Tibial artery (tissue), 4 donors: ENCODE results near the gene ANKRD11.
"Not testable (repeated sequence)": the region's sequence is repeated elsewhere in the genome, so short reads cannot be mapped to it uniquely, and the experiment has no call there.

ENCODE experiments used
- DNase-seq, 2 donors: peaks; one replicate each; pipeline ENCODE4 v3.0.0-alpha.2; 2019
- H3K27ac ChIP-seq, 2 donors: fragments of 200-600 bp; sonication (generic) in 1 of 2; 1 replicate in 1 of 2; 2 replicates in 1 of 2; pipeline ENCODE4 v1.5.1; 2018 to 2019; ENCODE audit warnings: mild to moderate bottlenecking in 1 of 2
- H3K27me3 ChIP-seq, 2 donors: fragments of 200-600 bp; sonication (generic) in 1 of 2; one replicate each; pipeline versions ENCODE4 v1.5.1 to v1.6.0; 2016 to 2019
- H3K36me3 ChIP-seq, 3 donors: fragments of 200-600 bp; sonication (generic) in 2 of 3; one replicate each; pipeline ENCODE4 v1.5.1; 2016 to 2019; ENCODE audit warnings: mild to moderate bottlenecking in 2 of 3
- H3K4me1 ChIP-seq, 4 donors: fragments of 200-600 bp; sonication (generic) in 2 of 4; 1 replicate in 3 of 4; 2 replicates in 1 of 4; pipeline ENCODE4 v1.5.1; 2016 to 2019
- H3K4me3 ChIP-seq, 2 donors: fragments of 200-600 bp; sonication (generic) in 1 of 2; 1 replicate in 1 of 2; 2 replicates in 1 of 2; pipeline ENCODE4 v1.5.1; 2018 to 2019; ENCODE audit warnings: mild to moderate bottlenecking in 2 of 2
- H3K9me3 ChIP-seq, 3 donors: fragments of 200-600 bp; sonication (generic) in 1 of 3; one replicate each; pipeline ENCODE4 v1.5.1; 2016 to 2019
- CTCF ChIP-seq, 2 experiments: fragments of 200-600 bp in 1 of 2; fragments of 450-650 bp in 1 of 2; IDR thresholded peaks; one replicate each; pipeline ENCODE4 v1.5.1; 2017 to 2019; ENCODE audit warnings: antibody characterized with exemption in 2 of 2, mild to moderate bottlenecking in 1 of 2, moderate library complexity in 1 of 2
- intact Hi-C: fragments of 100-400 bp; cut with DNase I; formaldehyde crosslinking; loops from one replicate; pipeline ENCODE4 v1.15.0; 2023; ENCODE audit warnings: low total_unique reads

Gene ANKRD11

DNA sequence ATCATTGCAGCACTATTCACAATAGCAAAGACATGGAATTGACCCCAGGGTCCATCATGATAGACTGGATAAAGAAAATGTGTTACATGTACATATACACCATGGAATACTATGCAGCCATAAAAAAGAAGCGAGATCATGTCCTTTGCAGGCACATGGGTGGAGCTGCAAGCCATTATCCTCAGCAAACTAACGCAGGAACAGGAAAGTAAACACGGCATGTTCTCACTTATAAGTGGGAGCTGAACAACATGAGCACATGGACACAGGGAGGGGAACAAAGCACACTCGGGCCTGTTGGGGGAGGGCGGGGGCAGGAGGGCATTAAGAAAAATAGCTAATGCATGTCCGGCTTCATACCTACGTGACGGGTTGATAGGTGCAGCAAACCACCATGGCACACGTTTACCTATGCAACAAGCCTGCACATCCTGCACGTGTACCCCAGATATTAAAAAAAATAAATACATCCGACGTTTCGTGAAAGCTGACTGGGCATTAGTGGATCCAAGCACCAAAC lies 243.9 kb downstream of the ANKRD11 start:
- H3K9me3 ChIP-seq = no peaks in the 10 kb centered on the region
- no peak overlapping the region for H3K27ac ChIP-seq
- H3K36me3 ChIP-seq = no peaks in the 10 kb centered on the region
- no peak for TF ChIP-seq CTCF (IDR thresholded peaks at IDR 0.05)
- DNase-seq = no peak
- peaks cover 0 to 16% of the 10 kb centered on the region in 2 donors for H3K27me3 ChIP-seq
- H3K4me1 ChIP-seq = peaks cover 5 to 19% (median 14%) of the 10 kb centered on the region in 4 donors
- intact Hi-C loops = loop anchor here (10.0 kb wide), 1 partner anchor 258 kb away; the partner anchor contains the start of gene SPG7
- peak overlapping the region; percentile 50 to 58 for H3K4me3 ChIP-seq

- Histone ChIP-seq H3K9me3 (no peaks in the 10 kb centered on the region), H3K4me1 (peaks cover 5 to 24% (median 16%) of the 10 kb centered on the region in 4 donors), H3K27ac (no peak overlapping the region), H3K4me3 (no peak overlapping the region), H3K27me3 (peaks cover 0 to 16% of the 10 kb centered on the region in 2 donors), H3K36me3 (no peaks in the 10 kb centered on the region)
- no peak for DNase-seq
- no peak for TF ChIP-seq CTCF (IDR thresholded peaks at IDR 0.05)
- intact Hi-C loops = loop anchor here (10.0 kb wide), 1 partner anchor 260 kb away; the partner anchor contains the start of gene SPG7
Observed at GRCh38 chr16:89244754-89245153, 245.6 kb downstream of the ANKRD11 start.

DNA sequence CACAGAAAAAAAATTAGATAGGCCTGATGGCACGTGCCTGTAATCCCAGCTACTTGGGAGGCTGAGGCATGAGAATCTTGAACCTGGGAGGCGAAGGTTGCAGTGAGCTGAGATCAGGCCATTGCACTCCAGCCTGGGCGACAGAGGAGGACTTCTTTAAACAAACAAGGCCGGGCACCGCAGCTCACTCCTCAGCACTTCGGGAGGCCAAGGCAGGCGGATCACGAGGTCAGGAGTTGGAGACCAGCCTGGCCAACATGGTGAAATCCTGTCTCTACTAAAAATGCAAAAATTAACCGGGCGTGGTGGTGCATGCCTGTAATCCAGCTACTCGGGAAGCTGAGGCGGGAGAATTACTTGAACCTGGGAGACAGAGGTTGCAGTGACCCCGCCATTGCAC lies 246.1 kb downstream of the ANKRD11 start:
- intact Hi-C loops = loop anchor here (10.0 kb wide), 1 partner anchor 261 kb away; the partner anchor contains the start of gene SPG7
- H3K27ac ChIP-seq, H3K9me3 ChIP-seq, DNase-seq, H3K36me3 ChIP-seq, H3K4me3 ChIP-seq: not testable (repeated sequence)
- Histone ChIP-seq H3K4me1 (peaks cover 5 to 24% (median 16%) of the 10 kb centered on the region in 4 donors), H3K27me3 (peaks cover 0 to 16% of the 10 kb centered on the region in 2 donors)

DNA sequence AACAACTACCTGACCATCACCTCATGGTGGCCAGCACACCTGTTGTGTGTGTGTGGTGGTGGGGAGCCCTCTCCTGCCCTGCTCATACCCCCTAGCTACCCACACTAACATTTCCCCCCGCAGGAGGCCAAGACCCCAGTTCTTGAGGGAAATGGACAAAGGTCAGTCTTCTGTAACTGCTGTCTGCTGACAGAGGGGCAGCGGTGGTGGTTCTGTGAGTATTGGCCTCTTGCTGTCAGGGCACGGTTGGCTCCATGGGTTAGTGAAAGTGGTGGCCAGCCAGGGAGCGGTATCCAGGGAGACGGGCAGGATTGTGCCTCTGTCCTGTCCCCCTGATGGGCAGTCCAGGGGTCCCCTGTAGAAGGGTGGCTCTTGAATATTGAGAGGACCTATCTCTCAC lies 246.7 kb downstream of the ANKRD11 start:
- DNase-seq = no peak
- no peaks in the 10 kb centered on the region for H3K36me3 ChIP-seq
- H3K9me3 ChIP-seq = no peaks in the 10 kb centered on the region
- H3K27ac ChIP-seq = no peak overlapping the region
- no peak for TF ChIP-seq CTCF (IDR thresholded peaks at IDR 0.05)
- peaks cover 0 to 16% of the 10 kb centered on the region in 2 donors for H3K27me3 ChIP-seq
- intact Hi-C loops = loop anchor here (10.0 kb wide), 1 partner anchor 261 kb away; the partner anchor contains the start of gene SPG7
- no peak overlapping the region for H3K4me3 ChIP-seq
- peaks cover 5 to 24% (median 16%) of the 10 kb centered on the region in 4 donors for H3K4me1 ChIP-seq

GRCh38 chr16:89242795-89243200 lies 247.6 kb downstream of the ANKRD11 start:
- Histone ChIP-seq H3K27me3 (peaks cover 0 to 9% of the 10 kb centered on the region in 2 donors), H3K9me3 (no peaks in the 10 kb centered on the region), H3K4me3 (no peak overlapping the region), H3K27ac (no peak overlapping the region), H3K4me1 (peaks cover 5 to 24% (median 16%) of the 10 kb centered on the region in 4 donors), H3K36me3 (no peaks in the 10 kb centered on the region)
- no peak for TF ChIP-seq CTCF (IDR thresholded peaks at IDR 0.05)
- intact Hi-C loops = loop anchor here (10.0 kb wide), 1 partner anchor 262 kb away; the partner anchor contains the start of gene SPG7
- DNase-seq = no peak

DNA sequence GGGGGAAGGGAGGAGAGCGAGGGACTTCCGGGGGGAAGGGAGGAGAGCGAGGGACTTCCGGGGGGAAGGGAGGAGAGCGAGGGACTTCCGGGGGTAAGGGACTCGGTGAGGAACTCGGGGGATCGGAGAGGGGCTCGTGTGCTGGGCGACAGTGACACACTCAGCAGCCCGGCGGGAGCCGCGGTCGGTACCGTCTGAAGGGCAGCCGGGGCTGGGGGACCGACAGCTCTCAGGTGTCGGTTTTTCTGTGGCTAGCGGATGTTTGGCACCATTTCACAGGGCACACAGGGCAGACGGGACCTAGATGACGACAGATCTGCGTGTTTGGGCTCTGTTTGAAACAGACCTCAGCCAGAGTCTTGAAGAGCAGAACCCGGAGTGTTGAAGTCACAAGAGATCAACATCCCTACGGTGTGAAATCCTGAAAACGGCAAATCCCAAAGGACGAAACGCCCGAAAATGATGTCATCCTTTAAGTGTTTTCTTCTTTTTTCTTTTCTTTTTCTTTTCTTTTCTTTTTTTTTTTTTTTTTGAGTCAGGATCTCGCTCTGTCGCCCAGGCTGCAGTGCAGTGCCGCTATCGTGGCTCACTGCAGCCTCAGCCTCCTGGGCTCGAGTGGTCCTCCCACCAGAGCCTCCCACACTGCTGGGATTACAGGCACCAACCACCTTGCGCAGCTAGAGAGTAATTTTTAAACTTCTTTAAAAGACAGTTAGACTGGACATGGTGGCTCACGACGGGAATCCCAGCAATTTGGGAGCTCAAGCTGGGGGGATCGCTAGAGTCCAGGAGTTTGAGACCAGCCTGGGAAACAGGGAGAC lies 249.0 kb downstream of the ANKRD11 start:
- no peaks in the 10 kb centered on the region for H3K9me3 ChIP-seq
- intact Hi-C loops = loop anchor here (10.0 kb wide), 1 partner anchor 263 kb away; the partner anchor contains the start of gene SPG7

More for the DNA sequence above, 249.0 kb downstream of the ANKRD11 start:
- H3K27ac ChIP-seq = peak overlapping the region; percentile 91 to 99
- H3K27me3 ChIP-seq = no peaks in the 10 kb centered on the region
- TF ChIP-seq CTCF (IDR thresholded peaks at IDR 0.05) = no peak
- peak overlapping the region; percentile 66 to 95 for H3K4me3 ChIP-seq
- DNase-seq = peak; percentile 51 to 85
- peaks cover 0 to 10% (median 6%) of the 10 kb centered on the region in 4 donors for H3K4me1 ChIP-seq
- H3K36me3 ChIP-seq = no peaks in the 10 kb centered on the region
